HepG2 (cell line): ENCODE measurements around the gene GALNT12. TPM values are rescaled to one million over a fixed set of nuclear protein-coding genes. Genes with fewer than 3 reads are reported as not detected.

Source experiments
- ATAC-seq: fragments of 200-7000 bp; cut with Tn5 transposase; 3 replicates; pipeline ENCODE4 v1.9.1; 2020; ENCODE audit warnings: mild to moderate bottlenecking, moderate library complexity
- BruUV-seq: library from RNA; stranded (reverse); fragments of 400-500 nt; replicated peaks from 2 replicates; lab custom pipeline; 2021; lab: Mats Ljungman, UMichigan
- CTCF ChIA-PET: fragments of 300-600 bp; formaldehyde crosslinking; extraction: SDS; loops from one replicate; lab custom pipeline; 2021; ENCODE audit warnings: low total read pairs, inconsistent platforms, low intra/inter-chr PET ratio; lab: Yijun Ruan, JAX
- POLR2A ChIA-PET: fragments of 350-600 bp; sonication (Branson Sonifier 250); formaldehyde crosslinking; loops from one replicate; lab custom pipeline; 2020; ENCODE audit warnings: antibody characterized with exemption, inconsistent platforms; lab: Yijun Ruan, JAX
- DNase-seq: peaks from one replicate; pipeline ENCODE4 v3.0.0-alpha.2; 2015; ENCODE audit warnings: low spot score
- FAIRE-seq: peaks from 3 replicates; lab custom pipeline; 2011; peaks lifted over from hg19 to GRCh38; lab: Jason Lieb, UNC
- H2AFZ ChIP-seq: one replicate; pipeline ENCODE4 v1.6.1; 2011; ENCODE audit warnings: low read length, inconsistent platforms
- H3K27ac ChIP-seq: fragments of 300-600 bp; 3 replicates; pipeline ENCODE4 v1.8.0; 2011; ENCODE audit warnings: mixed run types, mild to moderate bottlenecking, mixed read lengths, low read length, inconsistent platforms; ENCODE audit not compliant: insufficient read depth; ENCODE audit errors: extremely low read length
- H3K27me3 ChIP-seq, 2 experiments: fragments of 200-600 bp in 1 of 2; 2 replicates in 1 of 2; 3 replicates in 1 of 2; pipeline versions ENCODE4 v1.6.0 to v1.8.0; 2011; ENCODE audit warnings: low read length in 2 of 2, mild to moderate bottlenecking in 2 of 2, moderate library complexity in 2 of 2, inconsistent platforms in 1 of 2; ENCODE audit not compliant: insufficient read depth in 2 of 2, control insufficient read depth in 1 of 2
- H3K36me3 ChIP-seq, 2 experiments: fragments of 200-600 bp in 1 of 2; replicated peaks in 1 of 2; 2 replicates in 1 of 2; 3 replicates in 1 of 2; pipeline versions ENCODE4 v1.5.1 to v1.8.0; 2011; ENCODE audit warnings: low read length in 2 of 2, inconsistent platforms in 1 of 2; ENCODE audit not compliant: insufficient read depth in 2 of 2, control insufficient read depth in 1 of 2
- H3K4me1 ChIP-seq: 2 replicates; pipeline ENCODE4 v1.5.1; 2012; ENCODE audit warnings: low read length, inconsistent platforms; ENCODE audit not compliant: insufficient read depth
- H3K4me2 ChIP-seq: 2 replicates; pipeline ENCODE4 v1.6.0; 2011; ENCODE audit warnings: low read depth, low read length, inconsistent platforms
- H3K4me3 ChIP-seq, 3 experiments: fragments of 200-600 bp in 1 of 3; sonication (generic), shearing (Covaris generic) in 1 of 3; replicated peaks in 1 of 3; 2 replicates each; pipeline ENCODE4 v1.5.1; 2011 to 2016; ENCODE audit warnings: low read length in 3 of 3, inconsistent platforms in 2 of 3, low read depth in 2 of 3, mild to moderate bottlenecking in 2 of 3, control low read depth in 1 of 3, mixed read lengths in 1 of 3; ENCODE audit not compliant: insufficient read depth in 1 of 3
- H3K79me2 ChIP-seq: one replicate; pipeline ENCODE4 v1.6.1; 2011; ENCODE audit warnings: low read length, inconsistent platforms; ENCODE audit not compliant: insufficient read depth
- H3K9ac ChIP-seq: 2 replicates; pipeline ENCODE4 v1.6.0; 2011; ENCODE audit warnings: mild to moderate bottlenecking, low read depth, low read length, inconsistent platforms; ENCODE audit not compliant: insufficient read depth
- H3K9me3 ChIP-seq: 2 replicates; pipeline ENCODE4 v1.5.1; 2012; ENCODE audit warnings: mild to moderate bottlenecking, low read length
- H4K20me1 ChIP-seq: 2 replicates; pipeline ENCODE4 v1.6.0; 2011; ENCODE audit warnings: inconsistent platforms, mild to moderate bottlenecking, low read length, moderate library complexity; ENCODE audit not compliant: insufficient read depth
- EED ChIP-seq: sonication (generic); formaldehyde crosslinking; IDR thresholded peaks from 2 replicates; pipeline ENCODE4 v1.5.0; 2020; ENCODE audit warnings: mild to moderate bottlenecking, missing genetic modification reagents
- HCFC1 ChIP-seq: fragments of 150-350 bp; IDR thresholded peaks from 2 replicates; pipeline ENCODE4 v1.6.1; 2014; ENCODE audit warnings: low read depth, low read length
- KLF16 ChIP-seq, 2 experiments: sonication (generic) in 1 of 2; formaldehyde crosslinking in 1 of 2; IDR thresholded peaks; 2 replicates each; pipeline versions ENCODE4 v1.6.1 to v1.8.0; 2016 to 2023; ENCODE audit warnings: missing genetic modification reagents in 2 of 2, missing compliant biosample characterization in 1 of 2
- MAFF ChIP-seq: IDR thresholded peaks from 2 replicates; pipeline ENCODE4 v1.6.1; 2011; ENCODE audit warnings: low read depth, low read length, improper control_type of control experiment
- MAFK ChIP-seq, 2 experiments: IDR thresholded peaks in 1 of 2; conservative IDR thresholded peaks in 1 of 2; 2 replicates each; pipeline ENCODE4 v1.6.1; 2011; ENCODE audit warnings: improper control_type of control experiment in 2 of 2, low read length in 2 of 2
- SPEN ChIP-seq: sonication (generic); formaldehyde crosslinking; IDR thresholded peaks from 2 replicates; pipeline ENCODE4 v1.5.1; 2020; ENCODE audit warnings: low read depth, mild to moderate bottlenecking, missing genetic modification reagents
- ZMYM4 ChIP-seq: sonication (generic); formaldehyde crosslinking; IDR thresholded peaks from 2 replicates; pipeline ENCODE4 v1.8.1; 2023; ENCODE audit warnings: mild to moderate bottlenecking, missing genetic modification reagents
- ZNF619 ChIP-seq: sonication (generic); formaldehyde crosslinking; IDR thresholded peaks from 2 replicates; pipeline ENCODE4 v1.4.0; 2020; ENCODE audit warnings: mild to moderate bottlenecking, missing genetic modification reagents
- ZNF691 ChIP-seq: sonication (generic); formaldehyde crosslinking; IDR thresholded peaks from 2 replicates; pipeline ENCODE4 v1.4.0; 2020; ENCODE audit warnings: missing genetic modification reagents, low read depth, mild to moderate bottlenecking, borderline replicate concordance
- ZSCAN31 ChIP-seq: sonication (generic); formaldehyde crosslinking; IDR thresholded peaks from 2 replicates; pipeline ENCODE4 v1.5.0; 2020; ENCODE audit warnings: low read depth, mild to moderate bottlenecking, missing genetic modification reagents
- WGBS: methylation state at CpG from one replicate; pipeline ENCODE4 v1.1.6; 2017; ENCODE audit warnings: low lambda C conversion rate; 5-methylcytosine and 5-hydroxymethylcytosine counted together
- in situ Hi-C: cut with HindIII; loops from 2 replicates; pipeline ENCODE4 v1.10.0; 2017; ENCODE audit warnings: low pct_unique_long_range_greater_than_20kb; ENCODE audit not compliant: extremely low pct_ligation_motif_present
- intact Hi-C: fragments of 100-400 bp; cut with micrococcal nuclease; formaldehyde crosslinking; loops from one replicate; pipeline ENCODE4 v1.10.0; 2022; ENCODE audit not compliant: unreplicated experiment
- polyA plus RNA-seq, 8 experiments: library from polyadenylated mRNA; depleted of rRNA in 3 of 8; stranded (reverse) in 7 of 8; unstranded in 1 of 8; fragments of >200 nt; fragmentation: Illumina TruSeq in 4 of 8; extraction: Trizol in 4 of 8; gene quantifications; 2 replicates each; pipeline versions ENCODE4 v1.2.1 to v1.2.3, GENCODE V29; 2011 to 2016; ENCODE audit warnings: low read depth in 4 of 8, missing spikeins in 1 of 8, mixed read lengths in 1 of 8; ENCODE audit not compliant: insufficient read depth in 1 of 8
- total RNA-seq, 5 experiments: library from RNA; depleted of rRNA; stranded (reverse); fragments of >200 nt; fragmentation: Illumina TruSeq; extraction: Trizol; gene quantifications; 2 replicates each; pipeline ENCODE4 v1.2.3, GENCODE V29; 2016; ENCODE audit warnings: low read depth in 1 of 5

Gene GALNT12
- total and polyA plus RNA-seq, 2 of the 13 experiments (the other 11 are each of a cell fraction or from before 2014, with no cell fraction given): 0.07 TPM; not detected in 1

- no peak overlapping the region for H3K27ac ChIP-seq
- intact Hi-C loops: no loop called here
- FAIRE-seq (no peak), ATAC-seq (no peak), DNase-seq (no peak)
- 33% methylated on average over 3 of the region's 3 CpGs for WGBS
- H2AFZ ChIP-seq: no peak overlapping the region
- H3K27me3 ChIP-seq: peaks cover 0 to 7% of the 10 kb centered on the region in 2 experiments; a peak in 2 of 5 replicates
- no TSS peak for BruUV-seq
- H3K4me2 ChIP-seq: no peak overlapping the region
- CTCF ChIA-PET: no interaction called here
- H3K4me3 ChIP-seq: no peak overlapping the region
- H3K79me2 ChIP-seq: no peaks in the 10 kb centered on the region
- no peaks in the 10 kb centered on the region for H3K9me3 ChIP-seq
- POLR2A ChIA-PET: no interaction called here
- H3K36me3 ChIP-seq: no peaks in the 10 kb centered on the region
- no peaks in the 10 kb centered on the region for H4K20me1 ChIP-seq
- H3K4me1 ChIP-seq: no peaks in the 10 kb centered on the region
- no peak overlapping the region for H3K9ac ChIP-seq
- TF ChIP-seq MAFK (conservative IDR thresholded peaks at IDR 0.05 in 1 of 2, IDR thresholded peaks at IDR 0.05 in 1 of 2; ENCODE audit: low read length in 2 of 2) (peak in 1 of 2 experiments; percentile 60; a peak in 3 of 4 replicates), KLF16 (CRISPR knock-in tag; IDR thresholded peaks at IDR 0.05) (no peak), SPEN (CRISPR knock-in tag) (no peak), ZSCAN31 (no peak), HCFC1 (no peak), ZNF691 (CRISPR knock-in tag) (no peak), EED (CRISPR knock-in tag) (no peak), ZNF619 (CRISPR knock-in tag) (no peak), ZMYM4 (CRISPR knock-in tag) (no peak), MAFF (0 out of 2 replicates have a peak, but pooled peaks have one; percentile 21)
- in situ Hi-C loops: no loop called here
Observed at GRCh38 chr9:98825414-98825813, 17.9 kb downstream of the GALNT12 start.
